Lower lobe of right lung (tissue), 2 donors: ENCODE results near the gene FAM3C. TPM values are rescaled to one million over a fixed set of nuclear protein-coding genes. Genes with fewer than 3 reads are reported as not detected.

Source experiments
- ATAC-seq, 2 donors: fragments of 200-7000 bp; cut with Tn5 transposase; one replicate each; pipeline ENCODE4 v1.9.1; 2020 to 2022; ENCODE audit warnings: mild to moderate bottlenecking in 2 of 2, moderate library complexity in 2 of 2
- DNase-seq: peaks from one replicate; pipeline ENCODE4 v3.0.0-alpha.2; 2020
- H3K27ac ChIP-seq: fragments of 200-600 bp; one replicate; pipeline ENCODE4 v1.8.0; 2022
- H3K27me3 ChIP-seq: fragments of 200-600 bp; one replicate; pipeline ENCODE4 v1.8.0; 2022; ENCODE audit warnings: low read depth
- H3K36me3 ChIP-seq: fragments of 200-600 bp; one replicate; pipeline ENCODE4 v1.8.0; 2022; ENCODE audit warnings: mild to moderate bottlenecking
- H3K4me1 ChIP-seq: fragments of 200-600 bp; one replicate; pipeline ENCODE4 v1.8.0; 2022
- H3K4me3 ChIP-seq: fragments of 200-600 bp; one replicate; pipeline ENCODE4 v1.8.0; 2022; ENCODE audit warnings: mild to moderate bottlenecking
- H3K9me3 ChIP-seq: fragments of 200-600 bp; one replicate; pipeline ENCODE4 v1.8.0; 2022
- intact Hi-C: fragments of 100-400 bp; cut with DNase I; formaldehyde crosslinking; loops from one replicate; pipeline ENCODE4 v1.11.0; 2022
- total RNA-seq: library from RNA; stranded (reverse); fragmentation: NEBNext Ultra II Directional; extraction: Animal tissue kit (Norgen Biotek cat#: 25700); gene quantifications from one replicate; pipeline ENCODE4 v1.2.1, GENCODE V29; 2021
- TF ChIP-seq, protein P1 (sequence below): fragments of 200-600 bp; IDR thresholded peaks from one replicate; pipeline ENCODE4 v1.8.0; 2022; ENCODE audit warnings: antibody characterized with exemption, mild to moderate bottlenecking
- donor health status: DM: no; HTN: yes; CAD: no; lungs with severe emphysema.

Gene FAM3C
- total RNA-seq, 1 donor from 2014 or later, result 35.3 TPM

DNA sequence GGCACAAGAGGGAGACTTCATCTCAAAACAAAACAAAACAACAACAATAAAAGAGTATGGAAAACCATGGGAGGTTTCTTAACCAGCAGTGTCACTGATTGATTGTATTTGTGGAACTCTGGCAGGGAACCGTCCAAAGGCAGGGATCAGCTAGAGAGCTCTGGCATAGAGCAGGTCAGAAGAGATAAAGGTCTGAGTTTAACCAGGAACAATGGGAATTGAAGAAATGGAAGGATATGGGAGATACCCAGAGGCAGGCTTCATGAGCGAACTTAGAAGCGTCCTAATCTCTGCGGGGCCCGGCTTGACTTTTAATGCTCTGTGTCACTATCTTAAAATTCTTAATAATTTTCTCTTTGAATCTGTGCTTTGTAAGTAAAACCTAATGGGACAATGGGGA lies 10.4 kb upstream of the FAM3C start:
- intact Hi-C loops, result no loop called here
- no peak overlapping the region for H3K4me3 ChIP-seq
- DNase-seq (no peak), ATAC-seq (no peak)
- no peak overlapping the region for H3K27ac ChIP-seq
- H3K27me3 ChIP-seq, result no peaks in the 10 kb centered on the region
- TF ChIP-seq, protein P1, sequence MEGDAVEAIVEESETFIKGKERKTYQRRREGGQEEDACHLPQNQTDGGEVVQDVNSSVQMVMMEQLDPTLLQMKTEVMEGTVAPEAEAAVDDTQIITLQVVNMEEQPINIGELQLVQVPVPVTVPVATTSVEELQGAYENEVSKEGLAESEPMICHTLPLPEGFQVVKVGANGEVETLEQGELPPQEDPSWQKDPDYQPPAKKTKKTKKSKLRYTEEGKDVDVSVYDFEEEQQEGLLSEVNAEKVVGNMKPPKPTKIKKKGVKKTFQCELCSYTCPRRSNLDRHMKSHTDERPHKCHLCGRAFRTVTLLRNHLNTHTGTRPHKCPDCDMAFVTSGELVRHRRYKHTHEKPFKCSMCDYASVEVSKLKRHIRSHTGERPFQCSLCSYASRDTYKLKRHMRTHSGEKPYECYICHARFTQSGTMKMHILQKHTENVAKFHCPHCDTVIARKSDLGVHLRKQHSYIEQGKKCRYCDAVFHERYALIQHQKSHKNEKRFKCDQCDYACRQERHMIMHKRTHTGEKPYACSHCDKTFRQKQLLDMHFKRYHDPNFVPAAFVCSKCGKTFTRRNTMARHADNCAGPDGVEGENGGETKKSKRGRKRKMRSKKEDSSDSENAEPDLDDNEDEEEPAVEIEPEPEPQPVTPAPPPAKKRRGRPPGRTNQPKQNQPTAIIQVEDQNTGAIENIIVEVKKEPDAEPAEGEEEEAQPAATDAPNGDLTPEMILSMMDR, result no peak
- no peaks in the 10 kb centered on the region for H3K9me3 ChIP-seq
- H3K36me3 ChIP-seq, result no peaks in the 10 kb centered on the region
- H3K4me1 ChIP-seq, result no peaks in the 10 kb centered on the region

- Histone ChIP-seq H3K36me3 (no peaks in the 10 kb centered on the region), H3K4me3 (no peak overlapping the region), H3K27me3 (no peaks in the 10 kb centered on the region), H3K9me3 (no peaks in the 10 kb centered on the region), H3K27ac (no peak overlapping the region), H3K4me1 (no peaks in the 10 kb centered on the region)
- no peak for DNase-seq
- TF ChIP-seq, protein P1, result no peak
- intact Hi-C loops, result no loop called here
- ATAC-seq, result no peak
Observed at GRCh38 chr7:121404348-121404747, 8.2 kb upstream of the FAM3C start.

DNA sequence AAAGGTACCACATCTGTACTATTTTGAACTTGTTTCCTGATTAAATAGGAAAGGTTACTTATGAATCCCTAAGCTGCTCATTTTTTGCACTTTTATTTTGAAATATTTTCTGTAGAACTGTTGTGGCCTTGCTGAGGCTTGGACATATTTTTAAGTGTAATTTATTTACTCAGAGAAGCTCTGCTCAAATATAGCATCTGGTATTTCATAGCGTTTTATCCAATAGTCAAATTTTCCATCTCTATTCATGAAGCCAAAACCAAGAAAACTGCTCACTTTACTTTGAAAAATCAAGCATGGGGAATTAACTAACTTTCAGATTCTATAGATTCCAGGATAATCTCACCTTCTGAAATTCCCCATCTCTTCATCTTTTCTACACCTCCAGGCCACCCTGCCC lies 6.6 kb upstream of the FAM3C start:
- Histone ChIP-seq H3K27ac (no peak overlapping the region), H3K9me3 (no peaks in the 10 kb centered on the region), H3K4me3 (no peak overlapping the region), H3K4me1 (no peaks in the 10 kb centered on the region), H3K27me3 (no peaks in the 10 kb centered on the region), H3K36me3 (no peaks in the 10 kb centered on the region)
- DNase-seq, result no peak
- intact Hi-C loops, result no loop called here
- no peak for ATAC-seq
- TF ChIP-seq, protein P1, result no peak

GRCh38 chr7:121401896-121402295 lies 5.8 kb upstream of the FAM3C start:
- TF ChIP-seq, protein P1, result no peak
- Histone ChIP-seq H3K27me3 (no peaks in the 10 kb centered on the region), H3K4me1 (no peaks in the 10 kb centered on the region), H3K4me3 (no peak overlapping the region), H3K27ac (no peak overlapping the region), H3K36me3 (no peaks in the 10 kb centered on the region), H3K9me3 (no peaks in the 10 kb centered on the region)
- no peak for ATAC-seq
- intact Hi-C loops, result no loop called here
- no peak for DNase-seq

DNA sequence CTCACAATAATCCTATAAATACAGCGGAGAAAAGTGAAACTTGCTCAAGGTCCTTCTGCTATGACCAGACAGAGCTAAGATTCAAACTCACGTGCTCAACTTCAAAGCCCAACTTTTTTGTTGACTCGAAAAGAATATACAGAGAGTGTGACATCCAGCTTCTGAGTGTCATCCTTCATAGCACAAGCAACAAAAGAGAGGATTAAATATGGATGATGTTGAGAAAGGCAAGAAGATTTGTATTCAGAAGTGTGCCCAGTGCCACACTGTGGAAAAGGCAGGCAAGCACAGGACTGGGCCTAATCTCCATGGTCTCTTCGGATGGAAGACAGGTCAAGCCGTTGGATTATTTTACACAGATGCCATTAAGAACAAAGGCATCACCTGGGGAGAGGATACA lies 2.1 kb upstream of the FAM3C start:
- Histone ChIP-seq H3K27ac (no peak overlapping the region), H3K27me3 (no peaks in the 10 kb centered on the region), H3K4me3 (no peak overlapping the region), H3K4me1 (peaks cover 12% of the 10 kb centered on the region), H3K36me3 (no peaks in the 10 kb centered on the region), H3K9me3 (no peaks in the 10 kb centered on the region)
- TF ChIP-seq, protein P1, result no peak
- no peak for ATAC-seq
- intact Hi-C loops, result no loop called here
- DNase-seq, result no peak

GRCh38 chr7:121397822-121398221 lies 1.7 kb upstream of the FAM3C start:
- Histone ChIP-seq H3K36me3 (no peaks in the 10 kb centered on the region), H3K4me3 (no peak overlapping the region), H3K27me3 (no peaks in the 10 kb centered on the region), H3K9me3 (no peaks in the 10 kb centered on the region), H3K4me1 (peaks cover 12% of the 10 kb centered on the region), H3K27ac (no peak overlapping the region)
- intact Hi-C loops, result no loop called here
- no peak for ATAC-seq
- no peak for DNase-seq
- TF ChIP-seq, protein P1, result no peak
